Astrocyte (in vitro differentiated cells and primary cell): ENCODE data around the gene NET1.

Source experiments
- CTCF ChIP-seq: IDR thresholded peaks from 2 replicates; pipeline ENCODE4 v1.5.1; 2011; ENCODE audit warnings: low read depth, mild to moderate bottlenecking, inconsistent platforms, low read length, moderate library complexity; ENCODE audit not compliant: insufficient read depth
- EZH2 ChIP-seq: IDR thresholded peaks from 2 replicates; pipeline ENCODE4 v1.6.1; 2012; ENCODE audit warnings: mild to moderate bottlenecking, low read length, inconsistent platforms; ENCODE audit not compliant: insufficient read depth

DNA sequence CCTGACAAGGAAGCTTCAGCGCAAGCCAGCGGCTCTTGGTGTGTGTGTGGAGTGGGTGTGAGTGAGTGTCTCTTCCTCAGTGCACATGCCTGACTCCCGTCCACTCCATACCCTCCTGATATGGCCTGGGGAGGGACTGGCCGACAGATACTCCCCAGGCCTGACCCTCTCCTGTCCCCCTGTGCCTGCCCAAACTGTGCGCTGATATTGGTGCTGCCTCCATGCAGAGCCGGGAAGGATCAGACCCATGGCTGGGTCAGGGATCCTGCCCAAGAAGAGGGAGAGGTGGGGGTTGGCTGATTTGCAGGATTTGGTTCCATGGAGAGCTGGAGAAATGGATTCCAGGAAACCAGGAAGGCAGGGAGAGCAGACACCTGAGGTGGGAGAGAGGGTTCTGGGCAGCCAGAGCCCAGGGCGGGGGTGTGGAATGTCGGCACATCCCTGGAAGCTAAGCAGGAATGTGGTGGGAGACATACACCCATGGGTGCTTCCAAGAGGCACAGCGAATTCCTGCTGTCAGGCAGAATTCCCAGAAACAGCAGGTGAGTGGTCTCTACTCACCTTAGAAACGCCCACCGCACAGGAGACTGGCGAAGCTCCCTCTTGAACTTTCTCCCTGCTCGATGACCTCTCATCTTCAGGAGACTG is 80.7 kb downstream of the NET1 start:
- TF ChIP-seq CTCF, result no peak
- TF ChIP-seq EZH2, result no peak
